SKM-1 (cell line): ENCODE data around the gene CD300A.
"Not testable (repeated sequence)": the region's sequence is repeated elsewhere in the genome, so short reads cannot be mapped to it uniquely, and the experiment has no call there.

Source experiments
- DNase-seq: peaks from one replicate; lab custom pipeline; 2025; ENCODE audit not compliant: unreplicated experiment; lab: John Stamatoyannopoulos, UW

Gene CD300A

GRCh38 chr17:74478420-74479100 lies 12.1 kb downstream of the CD300A start:
- DNase-seq: peak; percentile 65

- no peak for DNase-seq
These were observed 13.9 kb downstream of the CD300A start for GRCh38 chr17:74480290-74480689.

- no peak for DNase-seq
These were observed 15.2 kb downstream of the CD300A start for GRCh38 chr17:74481621-74482020.

- no peak for DNase-seq
These were observed 17.6 kb downstream of the CD300A start for GRCh38 chr17:74484066-74484465.

DNA sequence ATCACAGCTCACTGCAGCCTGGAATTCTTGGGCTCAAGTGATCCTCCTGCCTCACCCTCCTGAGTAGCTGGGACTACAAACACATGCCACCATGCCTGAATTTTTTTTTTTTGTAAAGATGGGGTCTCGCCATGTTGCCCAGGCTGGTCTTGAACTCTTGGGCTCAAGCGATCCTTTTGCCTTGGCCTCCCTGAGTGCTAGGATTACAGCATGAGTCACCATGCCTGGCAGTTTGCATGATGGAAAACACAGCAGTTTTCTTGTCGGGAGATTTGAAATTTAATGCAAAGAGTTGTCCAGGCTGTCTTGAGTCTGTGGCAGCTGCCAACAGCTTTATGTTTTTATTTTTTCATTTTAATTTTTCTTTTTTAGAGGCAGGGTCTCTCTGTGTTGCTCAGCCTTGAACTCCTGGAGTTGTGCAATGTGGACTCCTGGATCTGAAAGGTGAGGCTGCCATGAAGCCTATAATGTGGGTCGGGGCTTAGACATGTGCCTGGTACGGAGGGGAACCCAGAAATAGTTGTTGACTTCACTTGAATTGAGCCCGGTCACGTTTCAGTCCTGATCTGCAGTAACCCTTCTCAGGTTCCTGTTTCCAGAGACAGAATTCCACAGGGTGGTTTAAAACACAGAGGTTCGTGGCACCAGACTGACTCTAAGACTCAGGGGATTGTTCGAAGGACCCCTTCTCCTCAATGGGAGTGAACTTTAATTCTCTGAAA lies 18.7 kb downstream of the CD300A start:
- DNase-seq: no peak

DNA sequence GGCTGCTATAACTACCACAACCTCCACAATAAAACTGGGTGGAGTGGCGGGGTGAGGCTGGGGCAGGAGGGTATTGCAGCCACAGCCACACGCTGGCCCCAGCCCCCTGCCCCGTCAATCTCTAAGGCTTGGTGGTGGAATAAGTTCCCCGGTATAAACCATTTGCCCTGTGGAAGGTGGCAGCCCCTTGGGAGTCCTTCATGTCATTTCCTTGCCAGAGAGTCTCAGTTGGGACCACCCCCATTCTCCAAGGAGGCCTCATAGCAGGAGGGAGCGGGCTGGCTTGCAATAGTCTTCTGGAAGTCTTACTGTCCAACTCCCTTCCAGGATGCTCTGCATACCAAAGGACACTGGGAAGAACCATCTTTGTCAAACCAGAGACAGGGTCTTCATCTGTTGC lies 19.4 kb downstream of the CD300A start:
- no peak for DNase-seq

DNA sequence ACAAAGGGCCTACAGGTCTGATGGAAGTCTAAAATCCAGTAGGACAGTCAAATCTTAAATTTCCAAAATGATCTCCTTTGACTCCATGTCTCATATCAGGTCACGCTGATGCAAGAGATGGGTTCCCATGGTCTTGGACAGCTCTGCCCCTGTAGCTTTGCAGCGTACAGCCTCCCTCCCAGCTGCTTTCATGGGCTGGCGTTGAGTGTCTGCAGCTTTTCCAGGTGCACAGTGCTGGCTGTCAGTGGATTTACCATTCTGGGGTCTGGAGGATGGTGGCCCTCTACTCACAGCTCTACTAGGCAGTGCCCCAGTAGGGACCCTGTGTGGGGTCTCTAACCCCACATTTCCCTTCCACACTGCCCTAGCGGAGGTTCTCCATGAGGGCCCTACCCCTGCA lies 21.8 kb downstream of the CD300A start:
- DNase-seq: not testable (repeated sequence)

DNA sequence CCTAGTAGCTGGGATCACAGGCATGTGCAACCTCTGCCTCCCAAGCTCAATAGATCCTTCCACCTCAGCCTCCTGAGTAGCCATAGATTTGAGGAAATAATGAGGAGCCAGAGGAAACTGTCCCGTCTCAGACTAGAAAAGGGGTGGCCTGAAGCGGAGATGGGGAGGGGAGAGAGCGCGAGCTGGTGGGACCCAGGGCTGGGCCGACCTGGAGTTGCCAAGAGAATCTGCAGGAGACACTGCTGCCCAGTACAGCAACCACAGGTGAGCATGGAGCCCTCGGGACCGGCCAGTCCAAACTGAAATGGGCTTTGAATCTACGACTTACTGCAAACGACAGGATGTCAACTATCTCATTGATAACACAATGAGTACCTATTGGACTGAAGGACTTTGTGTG lies 24.3 kb downstream of the CD300A start:
- no peak for DNase-seq

GRCh38 chr17:74491626-74492025 lies 25.2 kb downstream of the CD300A start:
- DNase-seq: peak; percentile 20

DNA sequence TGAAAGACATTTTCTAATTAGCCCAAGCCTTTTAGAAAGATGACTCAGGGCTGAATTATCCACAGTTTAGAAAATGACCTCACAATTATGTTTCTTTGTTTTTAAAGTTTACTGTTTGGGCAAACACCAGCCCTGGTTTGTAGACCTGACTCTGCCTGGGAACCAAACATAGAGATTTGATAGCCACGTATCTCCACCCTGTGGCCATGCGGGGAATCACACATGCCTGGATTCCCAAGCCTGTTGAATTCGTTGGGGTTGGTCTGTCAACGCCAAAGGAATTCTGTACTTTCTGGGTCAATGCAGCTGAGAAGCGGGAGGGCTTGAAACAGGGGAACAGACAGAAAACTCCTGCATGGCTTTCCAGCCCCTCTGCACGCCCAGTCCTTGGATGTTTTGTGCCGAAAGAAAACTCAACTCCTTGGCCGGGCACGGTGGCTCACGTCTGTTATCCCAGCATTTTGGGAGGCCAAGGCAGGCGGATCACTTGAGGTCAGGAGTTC lies 26.9 kb downstream of the CD300A start:
- DNase-seq: peak; percentile 23

- no peak for DNase-seq
These were observed 31.0 kb downstream of the CD300A start for GRCh38 chr17:74497471-74497870.

DNA sequence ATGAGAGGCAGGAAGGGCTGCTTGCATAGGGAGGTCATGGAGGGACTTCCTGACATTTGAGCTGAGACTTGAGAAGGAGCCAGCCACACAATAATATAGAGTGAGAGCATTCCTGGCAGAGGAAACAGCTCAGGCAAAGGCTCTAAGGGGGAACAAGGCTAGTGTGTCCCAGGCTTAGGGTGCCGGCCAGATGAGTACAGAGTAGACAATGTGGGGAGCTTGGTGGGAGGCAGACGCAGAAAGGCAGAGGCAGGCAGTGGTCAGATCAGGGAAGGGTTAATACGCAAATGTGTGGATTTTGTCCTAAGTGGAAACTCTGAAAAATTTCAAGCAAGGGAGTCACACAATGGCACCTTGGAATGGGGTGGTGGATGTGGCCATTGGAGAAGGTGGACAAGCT lies 33.6 kb downstream of the CD300A start:
- DNase-seq: no peak

- DNase-seq: no peak
These were observed 36.4 kb downstream of the CD300A start for GRCh38 chr17:74502861-74503260.

- not testable (repeated sequence) for DNase-seq
These were observed 37.5 kb downstream of the CD300A start for GRCh38 chr17:74503949-74504348.

- DNase-seq: no peak
These were observed 41.7 kb downstream of the CD300A start for GRCh38 chr17:74508156-74508555.

- no peak for DNase-seq
These were observed 45.6 kb downstream of the CD300A start for GRCh38 chr17:74512036-74512435.

DNA sequence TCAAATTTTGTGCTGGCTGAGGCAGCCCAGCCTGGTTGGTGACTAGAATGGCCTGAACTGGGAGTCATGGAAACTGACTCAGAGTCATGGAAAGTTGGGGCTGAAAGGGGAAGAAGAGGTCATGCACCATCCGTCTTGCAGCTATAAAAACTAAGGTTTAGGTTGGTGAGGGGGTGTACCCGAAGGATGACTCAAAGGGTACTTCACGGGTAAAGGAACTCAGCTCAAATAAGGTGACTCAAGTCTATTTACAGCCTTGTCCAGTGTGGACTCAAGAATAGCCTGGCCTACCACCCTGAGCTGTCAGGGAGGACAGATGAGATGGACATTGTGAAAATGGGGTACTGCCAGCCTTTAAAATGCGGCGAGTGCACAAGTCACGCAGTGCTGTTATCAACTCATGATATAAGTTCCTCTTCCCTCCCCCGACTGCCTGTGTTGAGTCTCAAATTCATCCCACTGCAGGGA lies 46.2 kb downstream of the CD300A start:
- DNase-seq: peak; percentile 91

DNA sequence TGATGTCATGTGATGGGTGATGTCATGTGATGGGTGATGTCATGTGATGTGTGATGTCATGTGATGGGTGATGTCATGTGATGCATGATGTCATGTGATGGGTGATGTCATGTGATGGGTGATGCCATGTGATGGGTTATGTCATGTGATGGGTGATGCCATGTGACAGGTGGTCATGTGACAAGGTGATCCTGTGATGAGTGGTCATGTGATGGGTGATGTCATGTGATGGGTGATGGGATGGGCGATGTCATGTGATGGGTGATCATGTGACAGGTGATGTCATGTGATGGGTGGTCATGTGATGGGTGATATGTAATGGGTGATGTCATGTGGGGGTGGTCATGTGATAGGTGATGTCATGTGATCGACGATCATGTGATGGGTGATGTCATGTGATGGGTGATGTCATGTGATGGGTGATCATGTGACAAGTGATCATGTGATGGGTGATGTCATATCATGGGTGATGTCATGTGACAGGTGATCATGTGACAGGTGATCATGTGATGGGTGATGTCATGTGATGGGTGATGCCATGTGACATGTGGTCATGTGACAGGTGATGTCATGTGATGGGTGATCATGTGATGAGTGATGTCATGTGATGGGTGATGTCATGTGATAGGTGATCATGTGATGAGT lies 47.7 kb downstream of the CD300A start:
- DNase-seq: no peak

- no peak for DNase-seq
These were observed 48.3 kb downstream of the CD300A start for GRCh38 chr17:74514632-74515334.

GRCh38 chr17:74515941-74516340 lies 49.5 kb downstream of the CD300A start:
- DNase-seq: no peak
